HG03280 (cell line): ENCODE measurements around the gene GLIS1.

ENCODE experiments used
- ATAC-seq: cut with Tn5 transposase; IDR thresholded peaks from one replicate; pipeline ENCODE4 v1.9.1; 2021; ENCODE audit warnings: mild to moderate bottlenecking, moderate library complexity; ENCODE audit not compliant: unreplicated experiment

The GLIS1 gene

GRCh38 chr1:53620061-53620855 lies 118.7 kb downstream of the GLIS1 start:
- ATAC-seq: no peak

- ATAC-seq: no peak
Observed at GRCh38 chr1:53619367-53620060, 119.5 kb downstream of the GLIS1 start.

- no peak for ATAC-seq
Observed at GRCh38 chr1:53618500-53619366, 120.2 kb downstream of the GLIS1 start.

GRCh38 chr1:53617851-53618499 lies 121.0 kb downstream of the GLIS1 start:
- no peak for ATAC-seq

- no peak for ATAC-seq
Observed at GRCh38 chr1:53617382-53617781, 121.6 kb downstream of the GLIS1 start.

GRCh38 chr1:53616927-53617326 lies 122.0 kb downstream of the GLIS1 start:
- no peak for ATAC-seq

GRCh38 chr1:53616511-53616910 lies 122.5 kb downstream of the GLIS1 start:
- ATAC-seq: no peak

- no peak for ATAC-seq
Observed at GRCh38 chr1:53615101-53615500, 123.9 kb downstream of the GLIS1 start.

GRCh38 chr1:53614231-53615021 lies 124.5 kb downstream of the GLIS1 start:
- ATAC-seq: no peak

- no peak for ATAC-seq
Observed at GRCh38 chr1:53608676-53609075, 130.3 kb downstream of the GLIS1 start.

- ATAC-seq: no peak
Observed at GRCh38 chr1:53608071-53608470, 130.9 kb downstream of the GLIS1 start.

- ATAC-seq: no peak
Observed at GRCh38 chr1:53606651-53607051, 132.3 kb downstream of the GLIS1 start.

- ATAC-seq: no peak
Observed at GRCh38 chr1:53606197-53606596, 132.8 kb downstream of the GLIS1 start.

- no peak for ATAC-seq
Observed at GRCh38 chr1:53605181-53605580, 133.8 kb downstream of the GLIS1 start.

- ATAC-seq: no peak
Observed at GRCh38 chr1:53604291-53604919, 134.6 kb downstream of the GLIS1 start.

- ATAC-seq: no peak
Observed at GRCh38 chr1:53603431-53603830, 135.5 kb downstream of the GLIS1 start.

- ATAC-seq: no peak
Observed at GRCh38 chr1:53601867-53602775, 136.8 kb downstream of the GLIS1 start.

GRCh38 chr1:53601031-53601745 lies 137.8 kb downstream of the GLIS1 start:
- no peak for ATAC-seq
